ENCODE data around the gene LCN12.

Gene LCN12

GRCh38 chr9:136968333-136969127 lies 16.5 kb downstream of the LCN12 start:
- Mint-ChIP-seq H3K36me3 (no peaks in the 10 kb centered on the region), H3K9me3 (no peaks in the 10 kb centered on the region), H3K27me3 (peaks cover 68% of the 10 kb centered on the region), H3K27ac (no peak overlapping the region), H3K4me1 (peaks cover 10% of the 10 kb centered on the region), H3K4me3 (no peak overlapping the region)
- ATAC-seq: no peak

- Mint-ChIP-seq H3K27ac (no peak overlapping the region), H3K4me3 (no peak overlapping the region), H3K9me3 (no peaks in the 10 kb centered on the region), H3K27me3 (peaks cover 68% of the 10 kb centered on the region), H3K36me3 (no peaks in the 10 kb centered on the region), H3K4me1 (peaks cover 10% of the 10 kb centered on the region)
- no peak for ATAC-seq
Measured at GRCh38 chr9:136969150-136969549, 17.1 kb downstream of the LCN12 start.

- H3K9me3 Mint-ChIP-seq: no peaks in the 10 kb centered on the region
- peaks cover 10% of the 10 kb centered on the region for H3K4me1 Mint-ChIP-seq
- H3K27me3 Mint-ChIP-seq: peaks cover 68% of the 10 kb centered on the region
- no peaks in the 10 kb centered on the region for H3K36me3 Mint-ChIP-seq
- no peak for ATAC-seq
- H3K4me3 Mint-ChIP-seq: no peak overlapping the region
- H3K27ac Mint-ChIP-seq: no peak overlapping the region
Measured at GRCh38 chr9:136969774-136970173, 17.7 kb downstream of the LCN12 start.

GRCh38 chr9:136970361-136970760 lies 18.3 kb downstream of the LCN12 start:
- no peaks in the 10 kb centered on the region for H3K9me3 Mint-ChIP-seq
- no peak overlapping the region for H3K27ac Mint-ChIP-seq
- ATAC-seq: no peak
- peaks cover 10% of the 10 kb centered on the region for H3K4me1 Mint-ChIP-seq
- H3K36me3 Mint-ChIP-seq: no peaks in the 10 kb centered on the region
- H3K4me3 Mint-ChIP-seq: no peak overlapping the region
- H3K27me3 Mint-ChIP-seq: peaks cover 73% of the 10 kb centered on the region

- H3K9me3 Mint-ChIP-seq: no peaks in the 10 kb centered on the region
- no peak overlapping the region for H3K4me3 Mint-ChIP-seq
- no peaks in the 10 kb centered on the region for H3K36me3 Mint-ChIP-seq
- H3K27me3 Mint-ChIP-seq: peaks cover 72% of the 10 kb centered on the region
- no peaks in the 10 kb centered on the region for H3K4me1 Mint-ChIP-seq
- no peak overlapping the region for H3K27ac Mint-ChIP-seq
- no peak for ATAC-seq
Measured at GRCh38 chr9:136971746-136972145, 19.7 kb downstream of the LCN12 start.

GRCh38 chr9:136972335-136972734 lies 20.3 kb downstream of the LCN12 start:
- Mint-ChIP-seq H3K36me3 (no peaks in the 10 kb centered on the region), H3K9me3 (no peaks in the 10 kb centered on the region), H3K4me3 (no peak overlapping the region), H3K27ac (no peak overlapping the region), H3K4me1 (no peaks in the 10 kb centered on the region), H3K27me3 (peaks cover 72% of the 10 kb centered on the region)
- ATAC-seq: no peak

GRCh38 chr9:136972743-136973142 lies 20.7 kb downstream of the LCN12 start:
- no peak overlapping the region for H3K27ac Mint-ChIP-seq
- H3K27me3 Mint-ChIP-seq: peaks cover 72% of the 10 kb centered on the region
- no peaks in the 10 kb centered on the region for H3K4me1 Mint-ChIP-seq
- no peak for ATAC-seq
- no peaks in the 10 kb centered on the region for H3K36me3 Mint-ChIP-seq
- H3K4me3 Mint-ChIP-seq: no peak overlapping the region
- no peaks in the 10 kb centered on the region for H3K9me3 Mint-ChIP-seq

GRCh38 chr9:136973618-136974617 lies 21.8 kb downstream of the LCN12 start:
- Mint-ChIP-seq H3K27me3 (peaks cover 62% of the 10 kb centered on the region), H3K27ac (no peak overlapping the region), H3K4me3 (no peak overlapping the region), H3K4me1 (no peaks in the 10 kb centered on the region), H3K9me3 (no peaks in the 10 kb centered on the region), H3K36me3 (no peaks in the 10 kb centered on the region)
- ATAC-seq: no peak

GRCh38 chr9:136974817-136975535 lies 22.9 kb downstream of the LCN12 start:
- Mint-ChIP-seq H3K36me3 (no peaks in the 10 kb centered on the region), H3K27ac (no peak overlapping the region), H3K4me1 (no peaks in the 10 kb centered on the region), H3K4me3 (no peak overlapping the region), H3K27me3 (peaks cover 55% of the 10 kb centered on the region), H3K9me3 (no peaks in the 10 kb centered on the region)
- ATAC-seq: no peak

GRCh38 chr9:136975644-136976043 lies 23.6 kb downstream of the LCN12 start:
- ATAC-seq: no peak
- H3K27me3 Mint-ChIP-seq: peaks cover 55% of the 10 kb centered on the region
- no peaks in the 10 kb centered on the region for H3K36me3 Mint-ChIP-seq
- no peaks in the 10 kb centered on the region for H3K4me1 Mint-ChIP-seq
- H3K27ac Mint-ChIP-seq: no peak overlapping the region
- no peak overlapping the region for H3K4me3 Mint-ChIP-seq
- H3K9me3 Mint-ChIP-seq: no peaks in the 10 kb centered on the region

GRCh38 chr9:136977223-136977622 lies 25.1 kb downstream of the LCN12 start, which contains the start of gene PTGDS:
Gene PTGDS, plus strand, starts transcription at chr9:136977504. Its CDS starts 75 bp downstream, at chr9:136977579.
- H3K4me1 Mint-ChIP-seq: no peaks in the 10 kb centered on the region
- ATAC-seq: no peak
- H3K4me3 Mint-ChIP-seq: no peak within 1 kb of the TSS
- H3K27ac Mint-ChIP-seq: no peak within 1 kb of the TSS
- H3K36me3 Mint-ChIP-seq: no peaks in the 10 kb centered on the region
- no peaks in the 10 kb centered on the region for H3K9me3 Mint-ChIP-seq
- H3K27me3 Mint-ChIP-seq: peaks cover 62% of the 10 kb centered on the region

GRCh38 chr9:136977649-136978072 lies 25.6 kb downstream of the LCN12 start:
- Mint-ChIP-seq H3K27me3 (peaks cover 63% of the 10 kb centered on the region), H3K9me3 (no peaks in the 10 kb centered on the region), H3K36me3 (no peaks in the 10 kb centered on the region), H3K27ac (no peak overlapping the region), H3K4me3 (no peak overlapping the region), H3K4me1 (no peaks in the 10 kb centered on the region)
- ATAC-seq: no peak

GRCh38 chr9:136978073-136978864 lies 26.2 kb downstream of the LCN12 start:
- H3K27ac Mint-ChIP-seq: no peak overlapping the region
- peaks cover 63% of the 10 kb centered on the region for H3K27me3 Mint-ChIP-seq
- H3K4me1 Mint-ChIP-seq: no peaks in the 10 kb centered on the region
- no peak for ATAC-seq
- H3K36me3 Mint-ChIP-seq: no peaks in the 10 kb centered on the region
- no peak overlapping the region for H3K4me3 Mint-ChIP-seq
- H3K9me3 Mint-ChIP-seq: no peaks in the 10 kb centered on the region

- Mint-ChIP-seq H3K4me1 (no peaks in the 10 kb centered on the region), H3K36me3 (no peaks in the 10 kb centered on the region), H3K4me3 (no peak overlapping the region), H3K9me3 (no peaks in the 10 kb centered on the region), H3K27me3 (peaks cover 70% of the 10 kb centered on the region), H3K27ac (no peak overlapping the region)
- no peak for ATAC-seq
Measured at GRCh38 chr9:136978865-136979544, 26.9 kb downstream of the LCN12 start.

Data from stimulated activated memory B cell treated with anti-CD40 and anti-IgM and Interleukin-4, amounts not matched to agents 10 μg/mL and 1 μg/mL and 100 μg/mL, for 72 hours (primary cell).